PFSK-1 (cell line): ENCODE measurements around the gene KICS2.

Experiments used
- FOXP2 ChIP-seq: optimal IDR thresholded peaks from 2 replicates; pipeline ENCODE3; 2011; ENCODE audit warnings: borderline replicate concordance, control low read depth, inconsistent platforms; ENCODE audit not compliant: insufficient read depth; ENCODE audit errors: extremely low read length, extremely low read depth
- POLR2AphosphoS5 ChIP-seq: IDR thresholded peaks from 2 replicates; pipeline ENCODE4 v1.6.1; 2012; ENCODE audit warnings: low read depth, mild to moderate bottlenecking, control low read depth, low read length, moderate library complexity
- SIN3A ChIP-seq: IDR thresholded peaks from 2 replicates; pipeline ENCODE4 v1.6.1; 2012; ENCODE audit warnings: mild to moderate bottlenecking, low read length, moderate library complexity, borderline replicate concordance; ENCODE audit not compliant: insufficient read depth
- TAF1 ChIP-seq: IDR thresholded peaks from 2 replicates; pipeline ENCODE4 v1.6.1; 2012; ENCODE audit warnings: low read length, control low read depth, borderline replicate concordance; ENCODE audit not compliant: insufficient read depth
- TF ChIP-seq, protein P1 (sequence below), 2 experiments: IDR thresholded peaks; 2 replicates each; pipeline versions ENCODE4 v1.6.1 to v1.8.0; 2011 to 2012; ENCODE audit warnings: low read depth in 2 of 2, low read length in 2 of 2, control low read depth in 1 of 2, inconsistent platforms in 1 of 2, mild to moderate bottlenecking in 1 of 2, moderate library complexity in 1 of 2; ENCODE audit not compliant: insufficient read depth in 1 of 2

KICS2 gene

DNA sequence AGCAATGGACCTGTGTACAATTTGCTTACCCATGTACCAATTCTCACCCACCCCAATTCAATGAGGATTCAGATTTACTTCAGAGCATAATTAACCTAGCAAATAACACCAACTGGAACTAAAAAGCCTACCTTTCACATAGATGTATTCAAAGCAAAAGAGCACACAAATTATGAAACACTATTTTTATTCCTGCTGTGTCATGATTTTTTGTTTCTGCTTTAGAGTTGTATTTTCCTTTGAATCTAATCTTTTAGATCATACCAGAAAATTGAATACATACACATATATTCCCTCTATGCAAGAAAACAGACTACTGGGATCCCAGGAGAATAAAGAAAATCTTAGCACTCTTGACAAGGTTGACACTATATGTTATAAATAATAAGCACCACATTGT, 5.9 kb downstream of the KICS2 start:
- TF ChIP-seq FOXP2 (no peak), POLR2AphosphoS5 (no peak), TAF1 (no peak), SIN3A (no peak)
- TF ChIP-seq, protein P1, sequence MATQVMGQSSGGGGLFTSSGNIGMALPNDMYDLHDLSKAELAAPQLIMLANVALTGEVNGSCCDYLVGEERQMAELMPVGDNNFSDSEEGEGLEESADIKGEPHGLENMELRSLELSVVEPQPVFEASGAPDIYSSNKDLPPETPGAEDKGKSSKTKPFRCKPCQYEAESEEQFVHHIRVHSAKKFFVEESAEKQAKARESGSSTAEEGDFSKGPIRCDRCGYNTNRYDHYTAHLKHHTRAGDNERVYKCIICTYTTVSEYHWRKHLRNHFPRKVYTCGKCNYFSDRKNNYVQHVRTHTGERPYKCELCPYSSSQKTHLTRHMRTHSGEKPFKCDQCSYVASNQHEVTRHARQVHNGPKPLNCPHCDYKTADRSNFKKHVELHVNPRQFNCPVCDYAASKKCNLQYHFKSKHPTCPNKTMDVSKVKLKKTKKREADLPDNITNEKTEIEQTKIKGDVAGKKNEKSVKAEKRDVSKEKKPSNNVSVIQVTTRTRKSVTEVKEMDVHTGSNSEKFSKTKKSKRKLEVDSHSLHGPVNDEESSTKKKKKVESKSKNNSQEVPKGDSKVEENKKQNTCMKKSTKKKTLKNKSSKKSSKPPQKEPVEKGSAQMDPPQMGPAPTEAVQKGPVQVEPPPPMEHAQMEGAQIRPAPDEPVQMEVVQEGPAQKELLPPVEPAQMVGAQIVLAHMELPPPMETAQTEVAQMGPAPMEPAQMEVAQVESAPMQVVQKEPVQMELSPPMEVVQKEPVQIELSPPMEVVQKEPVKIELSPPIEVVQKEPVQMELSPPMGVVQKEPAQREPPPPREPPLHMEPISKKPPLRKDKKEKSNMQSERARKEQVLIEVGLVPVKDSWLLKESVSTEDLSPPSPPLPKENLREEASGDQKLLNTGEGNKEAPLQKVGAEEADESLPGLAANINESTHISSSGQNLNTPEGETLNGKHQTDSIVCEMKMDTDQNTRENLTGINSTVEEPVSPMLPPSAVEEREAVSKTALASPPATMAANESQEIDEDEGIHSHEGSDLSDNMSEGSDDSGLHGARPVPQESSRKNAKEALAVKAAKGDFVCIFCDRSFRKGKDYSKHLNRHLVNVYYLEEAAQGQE (IDR thresholded peaks at IDR 0.05; ENCODE audit: insufficient read depth in 1 of 2, low read depth in 2 of 2, low read length in 2 of 2): no peak

DNA sequence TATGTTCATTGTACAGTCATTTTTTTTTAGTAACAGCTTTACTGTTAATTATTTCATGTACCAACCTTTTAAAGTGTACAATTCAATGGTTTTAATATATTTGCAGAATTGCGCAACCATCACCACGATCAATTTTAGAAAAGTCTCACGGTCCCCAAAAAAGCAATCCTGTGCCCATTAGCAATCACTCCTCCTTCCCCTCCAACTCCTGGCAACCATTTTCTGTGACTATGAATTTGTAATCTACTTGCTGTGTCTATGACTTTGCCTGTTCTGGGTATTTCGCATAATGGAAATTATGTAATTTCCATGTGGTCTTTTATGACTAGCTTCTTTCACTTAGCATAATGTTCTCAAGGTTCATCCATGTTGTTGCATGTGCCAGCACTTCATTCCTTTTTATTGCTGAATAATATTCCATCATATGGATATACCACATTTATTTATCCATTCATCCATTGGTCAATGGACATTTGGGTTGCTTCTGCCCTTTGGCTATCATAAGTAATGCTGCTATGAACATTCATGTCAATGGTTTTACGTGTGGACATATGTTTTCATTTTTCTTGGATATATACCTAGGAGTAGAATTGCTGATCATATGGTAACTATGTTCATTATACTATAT, 9.9 kb downstream of the KICS2 start:
- TF ChIP-seq TAF1: no peak
- no peak for TF ChIP-seq SIN3A
- TF ChIP-seq FOXP2: no peak
- TF ChIP-seq, protein P1 (IDR thresholded peaks at IDR 0.05; ENCODE audit: insufficient read depth in 1 of 2, low read depth in 2 of 2, low read length in 2 of 2): no peak
- TF ChIP-seq POLR2AphosphoS5: no peak

DNA sequence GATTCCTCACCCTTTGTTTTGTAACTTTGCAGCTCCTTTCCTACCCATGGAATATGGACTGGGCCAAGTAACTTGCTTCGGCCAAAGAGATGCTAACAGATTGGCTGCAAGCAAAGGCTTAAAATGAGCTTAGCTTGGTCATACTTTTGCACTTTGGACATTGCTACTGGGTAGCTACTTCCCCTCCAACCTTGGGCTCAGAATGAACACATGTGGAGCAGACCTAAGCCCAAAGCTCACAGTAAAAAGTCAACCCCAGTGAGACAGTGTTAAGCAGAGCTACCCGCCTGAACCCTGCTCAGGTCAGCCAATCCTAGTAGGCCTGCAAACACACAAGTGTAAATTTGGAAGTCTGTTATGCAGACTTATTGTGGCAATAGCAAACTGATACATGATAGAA, 14.6 kb downstream of the KICS2 start:
- TF ChIP-seq FOXP2 (no peak), SIN3A (no peak), POLR2AphosphoS5 (no peak), TAF1 (no peak)
- TF ChIP-seq, protein P1 (IDR thresholded peaks at IDR 0.05; ENCODE audit: insufficient read depth in 1 of 2, low read depth in 2 of 2, low read length in 2 of 2): no peak

DNA sequence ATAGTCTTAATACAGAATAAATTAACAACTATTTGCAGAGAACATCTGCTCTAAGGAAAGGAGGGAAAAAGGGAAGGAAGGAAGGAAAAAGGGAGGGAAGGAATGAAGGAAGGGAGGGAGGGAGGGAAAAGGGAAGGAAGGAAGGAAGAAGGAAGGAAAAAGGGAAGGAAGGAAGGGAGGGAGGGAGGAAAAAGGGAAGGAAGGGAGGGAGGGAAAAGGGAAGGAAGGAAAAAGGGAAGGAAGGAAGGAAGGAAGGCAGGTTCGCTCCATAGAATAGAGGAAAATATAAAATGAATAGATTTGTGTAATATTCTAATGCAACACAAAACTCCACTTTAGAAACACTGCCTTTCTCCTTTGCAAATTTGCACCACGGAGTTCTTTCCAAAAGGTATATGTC, 16.6 kb downstream of the KICS2 start:
- no peak for TF ChIP-seq POLR2AphosphoS5

DNA sequence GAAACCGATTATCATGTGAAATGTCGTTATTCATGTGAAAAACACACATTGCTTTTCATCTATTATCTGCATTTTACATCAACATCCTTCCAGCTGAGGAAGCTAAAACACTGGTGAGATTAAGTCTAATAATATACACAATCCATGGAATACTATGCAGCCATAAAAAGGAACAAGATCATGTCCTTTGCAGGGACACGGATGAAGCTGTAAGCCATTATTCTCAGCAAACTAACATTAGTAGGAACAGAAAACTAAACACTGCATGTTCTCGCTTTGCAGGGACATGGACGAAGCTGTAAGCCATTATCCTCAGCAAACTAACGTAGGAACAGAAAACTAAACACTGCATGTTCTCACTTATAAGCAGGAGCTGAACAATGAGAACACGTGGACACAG, 18.3 kb downstream of the KICS2 start:
- TF ChIP-seq, protein P1 (IDR thresholded peaks at IDR 0.05; ENCODE audit: insufficient read depth in 1 of 2, low read depth in 2 of 2, low read length in 2 of 2): no peak
- TF ChIP-seq POLR2AphosphoS5 (no peak), TAF1 (no peak), SIN3A (no peak), FOXP2 (no peak)
